ENCODE results near the gene MTG1.

- TF ChIP-seq EZH2 (IDR thresholded peaks at IDR 0.05; ENCODE audit: insufficient read depth, poor library complexity, severe bottlenecking) (no peak), EZH2phosphoT487 (IDR thresholded peaks at IDR 0.05; ENCODE audit: insufficient read depth, low read depth) (no peak)
These were observed 42.3 kb upstream of the MTG1 start for GRCh38 chr10:133351408-133352318.

All from GM23248 (cell line).